HG03045 (cell line): ENCODE data around the gene GMPS.
"Not testable (repeated sequence)": the region's sequence is repeated elsewhere in the genome, so short reads cannot be mapped to it uniquely, and the experiment has no call there.

Experiments
- ATAC-seq: cut with Tn5 transposase; IDR thresholded peaks from one replicate; pipeline ENCODE4 v1.9.1; 2021; ENCODE audit warnings: mild to moderate bottlenecking, moderate library complexity; ENCODE audit not compliant: unreplicated experiment

The GMPS gene

DNA sequence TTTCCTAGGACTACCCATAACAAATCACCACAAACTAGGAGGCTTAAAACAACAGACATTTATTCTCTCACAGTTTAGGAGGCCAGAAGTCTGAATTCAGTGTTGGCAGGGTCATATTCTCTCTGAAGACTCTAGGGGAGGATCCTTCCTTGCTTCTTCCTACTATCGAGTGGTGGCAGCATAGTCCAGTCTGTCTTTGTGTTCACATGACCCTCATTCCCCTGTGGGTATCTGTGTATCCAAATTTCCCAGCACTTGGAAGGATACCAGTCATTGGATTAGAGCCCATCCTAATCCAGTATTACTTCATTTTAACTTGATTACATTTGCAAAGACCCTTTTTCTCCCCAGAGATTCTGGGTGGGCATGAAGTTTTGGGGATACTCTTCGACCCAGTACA, 63.8 kb downstream of the GMPS start:
- no peak for ATAC-seq

DNA sequence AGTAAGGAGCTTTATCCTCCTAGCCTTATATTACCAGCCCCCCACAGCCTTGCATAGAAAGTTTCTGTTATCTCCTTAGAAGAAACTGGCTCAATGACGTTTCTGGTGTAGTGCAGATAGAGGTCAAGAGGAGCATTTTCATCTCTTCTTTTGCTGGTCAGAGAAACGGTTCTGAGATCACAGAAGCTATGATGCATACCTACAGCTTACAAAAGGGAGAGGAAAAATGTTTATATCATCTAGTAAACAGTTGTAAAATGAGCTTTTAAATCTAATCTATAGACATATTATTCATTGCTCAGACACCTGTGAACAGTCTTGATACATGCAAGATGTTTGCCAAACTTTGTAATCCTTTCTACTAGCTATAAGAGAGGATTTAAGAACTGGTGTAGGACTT, 68.0 kb downstream of the GMPS start:
- no peak for ATAC-seq

GRCh38 chr3:155941354-155941753, 70.9 kb downstream of the GMPS start:
- ATAC-seq, result no peak

DNA sequence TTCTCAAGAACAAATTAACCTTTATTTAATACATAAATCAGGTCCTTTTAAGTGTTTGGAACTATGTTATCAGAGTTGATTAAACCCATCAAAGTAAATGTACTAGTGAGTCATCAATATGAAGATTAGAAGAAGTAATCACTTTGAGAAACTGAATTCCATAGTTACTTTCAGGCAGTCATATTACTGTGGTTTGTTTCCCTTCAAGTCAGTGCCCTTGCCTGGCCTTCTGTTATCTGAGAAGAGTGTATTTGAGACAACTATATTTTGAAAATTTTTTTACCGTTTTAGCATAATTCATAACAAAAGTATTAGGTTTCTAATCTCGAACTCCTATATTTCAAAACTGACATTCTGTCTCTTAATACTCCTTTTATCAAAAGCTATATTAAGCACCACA, 73.6 kb downstream of the GMPS start:
- ATAC-seq, result no peak

- ATAC-seq, result no peak
Measured at GRCh38 chr3:155946178-155946577, 75.7 kb downstream of the GMPS start.

DNA sequence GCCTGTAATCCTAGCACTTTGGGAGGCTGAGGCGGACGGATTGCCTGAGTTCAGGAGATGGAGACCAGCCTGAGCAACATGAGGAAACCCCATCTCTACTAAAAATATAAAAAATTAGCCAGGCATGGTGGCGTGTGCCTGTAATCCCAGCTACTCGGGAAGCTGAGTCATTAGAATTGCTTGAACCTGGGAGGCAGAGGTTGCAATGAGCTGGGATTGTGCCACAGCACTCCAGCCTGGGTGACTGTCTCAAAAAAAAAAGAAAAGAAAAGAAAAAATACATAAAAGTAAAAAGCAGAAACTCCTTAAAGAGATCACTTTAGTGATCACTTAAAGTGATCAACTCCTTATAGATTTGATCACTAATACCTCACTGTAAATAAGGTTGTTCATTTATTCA, 78.0 kb downstream of the GMPS start:
- no peak for ATAC-seq

GRCh38 chr3:155949453-155950217, 79.2 kb downstream of the GMPS start:
- ATAC-seq, result no peak

- no peak for ATAC-seq
Measured at GRCh38 chr3:155956508-155957411, 86.3 kb downstream of the GMPS start.

- no peak for ATAC-seq
Measured at GRCh38 chr3:155957412-155957880, 87.0 kb downstream of the GMPS start.

DNA sequence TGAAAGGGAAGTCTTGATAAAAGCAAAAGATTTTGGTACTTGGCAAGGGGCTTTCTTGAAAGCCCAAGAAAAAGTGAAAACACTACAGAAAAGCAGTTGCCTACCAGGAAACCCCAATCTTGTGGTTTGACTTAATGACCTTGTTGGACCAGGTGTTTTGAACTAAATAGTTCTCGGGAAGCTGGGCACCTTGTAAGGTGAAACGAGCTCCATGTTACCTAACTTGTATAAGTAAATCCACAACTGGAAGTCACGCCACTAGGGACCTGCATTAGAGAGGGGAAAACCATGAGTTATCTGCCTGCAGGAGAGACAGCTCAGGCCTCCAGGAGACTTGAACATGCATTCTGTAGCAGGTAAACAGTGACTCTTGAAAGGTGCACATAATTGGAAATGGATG, 88.2 kb downstream of the GMPS start:
- no peak for ATAC-seq

GRCh38 chr3:155960060-155960459, 89.6 kb downstream of the GMPS start:
- no peak for ATAC-seq

- not testable (repeated sequence) for ATAC-seq
Measured at GRCh38 chr3:155961044-155961443, 90.6 kb downstream of the GMPS start.

- ATAC-seq, result no peak
Measured at GRCh38 chr3:155963570-155963969, 93.1 kb downstream of the GMPS start.

GRCh38 chr3:155970398-155970797, 99.9 kb downstream of the GMPS start:
- ATAC-seq, result no peak

GRCh38 chr3:155972885-155973584, 102.6 kb downstream of the GMPS start:
- ATAC-seq, result no peak

GRCh38 chr3:155978324-155978723, 107.9 kb downstream of the GMPS start:
- ATAC-seq, result no peak

GRCh38 chr3:155979746-155980145, 109.3 kb downstream of the GMPS start:
- no peak for ATAC-seq

GRCh38 chr3:155981669-155982068, 111.2 kb downstream of the GMPS start:
- ATAC-seq, result no peak

DNA sequence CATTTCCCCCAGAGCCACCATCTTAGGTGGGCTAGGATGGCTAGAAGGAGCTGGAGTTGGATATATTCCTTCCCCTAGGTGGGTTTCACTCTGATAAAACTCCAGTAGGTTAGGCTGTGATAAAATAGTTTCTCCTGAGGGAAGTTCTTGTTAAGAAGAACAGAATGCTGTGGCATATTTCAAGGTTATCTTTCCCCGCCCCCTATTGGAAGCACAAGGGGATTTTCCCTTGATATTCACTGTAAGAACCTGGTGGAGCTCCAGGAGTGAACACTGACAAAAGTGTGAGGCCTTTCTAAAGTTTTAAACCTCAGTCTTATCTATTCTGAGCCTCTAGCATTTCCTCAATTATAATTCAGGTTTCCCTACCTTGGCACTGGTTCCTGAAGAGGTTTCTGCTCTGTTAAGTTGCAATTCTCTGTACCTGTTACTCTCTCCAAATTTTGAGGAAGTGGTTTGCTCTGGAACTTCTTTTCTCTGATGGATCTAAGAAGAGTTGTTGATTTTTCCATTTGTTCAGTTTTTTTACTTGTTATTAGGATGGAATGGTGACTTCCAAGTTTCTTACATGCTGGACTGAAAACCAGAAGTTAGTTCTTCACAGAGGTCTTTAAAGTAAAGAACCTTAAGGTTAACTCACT, 113.5 kb downstream of the GMPS start:
- no peak for ATAC-seq

DNA sequence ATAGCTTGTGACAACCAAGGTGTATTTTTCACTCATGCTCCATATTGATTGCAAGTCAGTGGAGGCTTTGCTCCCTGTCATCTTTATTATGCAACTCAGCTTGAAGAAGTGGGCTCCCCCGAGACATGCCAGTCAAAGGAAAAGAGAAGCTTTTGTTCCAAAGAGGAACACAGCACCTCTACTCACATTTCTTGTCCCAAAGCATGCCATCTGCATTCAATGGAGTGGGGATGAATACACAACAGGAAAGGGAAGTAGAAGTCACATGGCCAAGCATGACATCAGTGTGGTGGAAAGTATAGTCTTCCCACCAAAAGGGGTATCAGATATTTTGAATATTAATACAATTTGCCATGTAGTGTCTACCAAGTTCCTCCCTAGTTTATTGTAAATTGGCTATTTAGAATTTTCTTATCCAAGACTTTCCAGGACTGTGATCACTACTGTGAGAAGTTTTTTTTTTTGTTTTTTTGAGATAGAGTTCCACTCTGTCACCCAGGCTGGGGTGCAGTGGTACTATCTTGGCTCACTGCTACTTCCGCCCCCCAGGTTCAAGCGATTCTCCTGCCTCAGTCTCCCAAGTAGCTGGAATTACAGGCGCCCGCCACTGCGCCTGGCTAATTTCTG, 114.5 kb downstream of the GMPS start:
- no peak for ATAC-seq
